ENCODE results near the gene PRRT2.

The PRRT2 gene

DNA sequence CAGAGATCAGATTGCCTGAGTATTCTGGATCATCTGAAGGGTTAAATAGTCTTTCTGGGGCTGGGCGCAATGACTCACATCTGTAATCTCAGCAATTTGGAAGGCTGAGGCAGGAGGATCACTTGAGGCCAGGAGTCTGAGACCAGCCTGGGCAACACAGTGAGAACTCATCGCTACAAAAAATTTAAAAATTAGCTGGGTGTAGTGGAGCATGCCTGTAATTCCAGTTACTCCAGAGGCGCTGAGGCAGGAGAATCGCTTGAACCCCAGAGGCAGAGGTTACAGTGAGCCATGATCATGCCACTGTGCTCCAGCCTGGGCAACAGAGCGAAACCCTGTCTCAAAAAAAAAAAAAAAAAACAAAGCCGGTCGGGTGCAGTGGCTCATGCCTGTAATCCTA, 23.9 kb downstream of the PRRT2 start:
- DNase-seq (ENCODE audit: low spot score) = peak; percentile 49

- DNase-seq (ENCODE audit: low spot score) = no peak
These were observed 24.6 kb downstream of the PRRT2 start for GRCh38 chr16:29836623-29837022.

DNA sequence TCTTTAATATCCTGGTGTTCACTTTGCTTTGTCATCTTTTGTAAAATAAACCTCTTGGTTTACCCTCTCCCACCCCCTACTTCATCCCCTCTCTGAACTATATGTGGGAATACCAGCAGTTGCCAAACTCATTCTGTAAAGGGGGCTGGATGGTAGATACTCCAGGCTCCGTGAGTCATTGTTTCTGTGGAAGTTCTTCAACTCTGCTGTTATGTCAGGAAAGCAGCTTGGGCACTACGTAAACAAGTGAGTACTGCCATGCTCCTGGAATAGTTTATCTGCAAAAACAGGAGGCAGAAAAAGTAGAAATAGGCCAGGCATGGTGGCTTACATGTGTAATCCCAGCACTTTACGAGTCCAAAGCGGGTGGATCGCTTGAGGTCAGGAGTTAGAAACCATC, 25.8 kb downstream of the PRRT2 start:
- DNase-seq (ENCODE audit: low spot score) = no peak

DNA sequence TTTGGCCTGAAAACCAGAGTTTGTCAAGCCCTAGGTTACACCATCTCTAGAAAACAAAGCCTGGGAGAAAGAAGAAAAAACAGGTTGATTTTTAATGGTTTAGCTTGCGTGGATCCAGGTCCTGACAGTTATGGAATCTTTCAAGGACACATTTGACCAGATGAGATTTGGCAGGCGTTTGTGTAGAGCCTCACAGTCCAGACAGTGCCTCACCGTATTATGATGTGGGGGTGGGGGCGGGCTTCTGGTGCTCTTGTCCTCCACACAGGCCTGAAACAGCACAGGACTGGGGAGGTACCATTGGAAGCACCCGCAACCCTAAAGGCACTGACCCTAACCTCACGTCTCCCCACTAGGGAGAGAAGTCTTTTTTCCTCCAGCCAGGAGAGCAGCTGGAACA, 27.8 kb downstream of the PRRT2 start:
- DNase-seq (ENCODE audit: low spot score) = no peak

GRCh38 chr16:29840240-29840639, 28.2 kb downstream of the PRRT2 start:
- no peak for DNase-seq (ENCODE audit: low spot score)

- DNase-seq (ENCODE audit: low spot score) = no peak
These were observed 29.6 kb downstream of the PRRT2 start for GRCh38 chr16:29841631-29842030.

DNA sequence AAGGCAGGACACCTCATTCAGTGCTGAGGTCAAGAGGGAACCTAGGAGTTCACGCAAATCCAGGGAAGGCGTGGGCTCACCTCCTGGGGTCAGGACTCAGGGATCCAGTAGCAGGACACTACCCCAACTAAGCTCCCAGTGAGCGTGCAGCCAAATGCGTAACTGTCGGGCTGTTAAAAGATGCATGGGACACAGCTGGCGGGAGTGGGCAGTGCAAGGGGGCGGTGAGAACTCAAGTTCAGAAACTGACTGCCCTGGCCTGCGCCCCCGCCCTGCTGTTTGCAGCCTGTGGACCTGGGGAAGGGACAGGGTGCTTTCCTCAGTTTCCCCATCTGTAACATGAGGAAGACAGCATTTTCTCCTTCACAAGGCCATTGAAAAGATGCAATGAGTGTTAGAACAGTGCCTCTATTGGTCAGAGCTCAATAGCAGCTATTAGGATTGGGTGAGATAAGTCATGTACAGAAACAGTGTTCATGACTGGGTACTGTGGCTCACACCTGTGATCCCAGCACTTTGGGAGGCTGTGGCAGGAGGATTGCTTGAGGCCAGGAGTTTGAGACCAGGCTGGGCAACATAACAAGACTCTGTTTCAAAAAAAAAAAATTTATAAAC, 30.8 kb downstream of the PRRT2 start:
- DNase-seq (ENCODE audit: low spot score) = no peak

GRCh38 chr16:29843931-29844330, 31.9 kb downstream of the PRRT2 start:
- no peak for DNase-seq (ENCODE audit: low spot score)

GRCh38 chr16:29844575-29845331, 32.8 kb downstream of the PRRT2 start:
- no peak for DNase-seq (ENCODE audit: low spot score)

- no peak for DNase-seq (ENCODE audit: low spot score)
These were observed 33.7 kb downstream of the PRRT2 start for GRCh38 chr16:29845656-29846055.

GRCh38 chr16:29848420-29849297, 36.7 kb downstream of the PRRT2 start:
- DNase-seq (ENCODE audit: low spot score) = peak; percentile 65

DNA sequence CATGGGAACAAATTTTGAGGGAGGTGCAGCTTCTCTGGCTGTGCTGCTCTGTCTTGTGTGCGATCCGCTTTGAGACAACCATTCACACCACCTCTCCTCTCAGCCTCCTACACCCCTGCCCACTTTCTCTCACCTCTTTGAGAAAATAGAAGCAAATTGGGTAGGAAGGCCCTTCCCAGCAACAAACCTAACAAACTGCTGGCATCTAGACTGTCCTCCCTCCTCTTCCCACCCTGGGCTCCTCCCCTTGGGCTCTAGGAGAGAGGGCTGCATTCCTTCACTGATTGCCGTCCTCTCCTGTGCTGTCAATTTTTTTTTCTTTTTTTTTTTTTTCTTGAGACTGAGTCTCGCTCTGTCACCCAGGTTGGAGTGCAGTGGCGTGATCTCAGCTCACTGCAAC, 37.5 kb downstream of the PRRT2 start:
- DNase-seq (ENCODE audit: low spot score) = no peak

- DNase-seq (ENCODE audit: low spot score) = no peak
These were observed 39.0 kb downstream of the PRRT2 start for GRCh38 chr16:29850998-29851397.

DNA sequence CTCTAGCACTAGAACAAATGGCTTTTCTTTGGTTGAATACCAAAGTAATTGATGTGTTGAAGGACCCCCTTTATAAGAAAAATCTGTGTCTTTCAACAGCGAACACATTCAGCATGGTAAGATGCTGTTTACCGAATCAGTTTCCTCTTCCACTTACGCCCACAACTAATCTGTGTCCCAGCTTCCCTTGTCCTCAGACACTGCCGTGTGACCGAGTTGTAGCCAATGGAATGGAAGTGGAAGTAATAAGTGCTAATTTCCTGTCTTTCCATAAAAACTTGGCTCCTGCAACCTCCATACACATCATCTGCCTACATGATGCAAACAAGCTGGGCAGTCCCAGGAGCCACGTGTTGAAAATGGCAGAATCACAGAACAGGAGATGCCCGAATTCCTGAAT, 40.7 kb downstream of the PRRT2 start:
- DNase-seq (ENCODE audit: low spot score) = no peak

- peak; percentile 24 for DNase-seq (ENCODE audit: low spot score)
These were observed 42.6 kb downstream of the PRRT2 start for GRCh38 chr16:29854520-29855100.

- peak; percentile 13 for DNase-seq (ENCODE audit: low spot score)
These were observed 45.3 kb downstream of the PRRT2 start for GRCh38 chr16:29857133-29857760.

DNA sequence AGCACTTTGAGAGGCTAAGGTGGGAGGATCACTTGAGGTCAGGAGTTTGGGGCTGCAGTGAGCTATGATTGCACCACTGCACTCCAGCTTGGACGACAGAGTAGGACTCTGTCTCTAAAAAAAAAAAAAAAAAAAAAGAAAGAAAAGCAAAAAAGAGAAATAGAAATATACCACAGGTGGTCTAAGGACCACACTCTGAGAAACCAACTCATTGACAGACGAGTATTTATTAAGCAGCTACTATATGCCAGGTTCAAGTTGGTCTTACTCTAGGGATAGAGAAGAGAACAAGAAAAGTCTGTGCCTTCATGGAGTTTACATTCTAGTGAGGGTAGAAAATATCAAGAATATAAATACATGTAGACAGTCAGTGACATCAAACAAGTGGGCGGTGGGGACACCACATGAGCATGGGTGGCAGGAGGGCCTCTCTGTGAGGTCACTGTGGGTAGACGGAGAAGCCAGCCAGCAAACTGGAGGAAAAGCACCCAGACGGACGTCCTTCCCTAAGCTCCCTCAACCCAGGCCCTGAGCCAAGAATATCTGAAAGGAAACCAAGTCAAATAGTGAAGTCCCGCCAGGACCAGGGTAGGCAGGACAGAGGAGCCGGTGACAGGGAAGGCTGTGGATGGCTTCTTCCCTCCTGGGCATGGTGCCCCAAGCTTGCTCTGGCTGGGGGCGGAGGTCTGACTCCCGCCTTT, 46.3 kb downstream of the PRRT2 start:
- DNase-seq (ENCODE audit: low spot score) = no peak

- DNase-seq (ENCODE audit: low spot score) = no peak
These were observed 47.0 kb downstream of the PRRT2 start for GRCh38 chr16:29858974-29859373.

GRCh38 chr16:29860218-29860617, 48.2 kb downstream of the PRRT2 start:
- DNase-seq (ENCODE audit: low spot score) = no peak

DNA sequence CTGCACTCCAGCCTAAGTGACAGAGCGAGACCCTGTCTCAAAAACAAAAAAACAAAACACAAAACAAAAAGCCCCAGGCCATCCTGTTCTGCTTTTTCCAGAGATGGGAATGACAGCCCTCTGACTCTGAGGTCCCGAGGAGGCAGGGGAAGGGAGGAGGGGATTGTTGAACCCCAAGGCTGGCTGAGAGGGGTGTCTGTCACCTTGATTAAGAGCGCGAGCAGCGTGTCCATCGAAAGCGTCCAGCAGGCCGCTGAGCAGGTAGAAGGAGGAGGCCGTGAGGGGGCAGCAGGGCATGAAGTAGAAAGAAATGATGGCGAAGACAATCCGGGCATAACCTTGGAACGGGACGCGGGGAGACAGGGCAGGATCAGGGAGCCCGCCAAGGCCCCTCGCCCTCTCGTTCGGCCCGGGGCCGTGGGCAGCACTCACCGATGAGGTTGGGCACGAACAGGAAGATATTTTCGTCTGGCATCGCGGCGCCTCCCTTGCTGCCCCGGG, 50.4 kb downstream of the PRRT2 start:
- DNase-seq (ENCODE audit: low spot score) = peak; percentile 43
